C4-2B (cell line): ENCODE data around the gene PHLDB2.

Experiments
- H3K27ac ChIP-seq: fragments of 450-650 bp; 2 replicates; pipeline ENCODE4 v1.5.1; 2017
- CTCF ChIP-seq: fragments of 450-650 bp; conservative IDR thresholded peaks from 2 replicates; pipeline ENCODE4 v1.5.1; 2017; ENCODE audit warnings: mild to moderate bottlenecking
- ZFX ChIP-seq: fragments of 450-650 bp; IDR thresholded peaks from 2 replicates; pipeline ENCODE4 v1.6.1; 2017

PHLDB2 gene

GRCh38 chr3:111932946-111933345 is 73.9 kb downstream of the PHLDB2 start:
- no peak for TF ChIP-seq ZFX
- TF ChIP-seq CTCF: no peak
- no peak overlapping the region for H3K27ac ChIP-seq

GRCh38 chr3:111936191-111936841 is 77.3 kb downstream of the PHLDB2 start:
- TF ChIP-seq CTCF: no peak
- TF ChIP-seq ZFX: no peak
- H3K27ac ChIP-seq: no peak overlapping the region

GRCh38 chr3:111936967-111937366 is 77.9 kb downstream of the PHLDB2 start:
- no peak for TF ChIP-seq CTCF
- no peak for TF ChIP-seq ZFX
- H3K27ac ChIP-seq: no peak overlapping the region

GRCh38 chr3:111937871-111938270 is 78.8 kb downstream of the PHLDB2 start:
- no peak overlapping the region for H3K27ac ChIP-seq
- TF ChIP-seq CTCF (no peak), ZFX (no peak)

GRCh38 chr3:111939873-111940272 is 80.8 kb downstream of the PHLDB2 start:
- TF ChIP-seq CTCF: no peak
- no peak for TF ChIP-seq ZFX
- no peak overlapping the region for H3K27ac ChIP-seq

GRCh38 chr3:111943533-111943932 is 84.5 kb downstream of the PHLDB2 start:
- TF ChIP-seq ZFX: no peak
- no peak for TF ChIP-seq CTCF
- H3K27ac ChIP-seq: no peak overlapping the region

GRCh38 chr3:111944372-111944771 is 85.3 kb downstream of the PHLDB2 start:
- H3K27ac ChIP-seq: no peak overlapping the region
- TF ChIP-seq CTCF: no peak
- TF ChIP-seq ZFX: no peak
